SH-SY5Y (cell line): ENCODE data around the gene CRHR2.

Source experiments
- GATA2 ChIP-seq: IDR thresholded peaks from 2 replicates; pipeline ENCODE4 v1.6.1; 2011; ENCODE audit warnings: mild to moderate bottlenecking, low read depth, low read length
- GATA3 ChIP-seq: IDR thresholded peaks from 2 replicates; pipeline ENCODE4 v1.6.1; 2011; ENCODE audit warnings: low read depth, mild to moderate bottlenecking, low read length, moderate library complexity

DNA sequence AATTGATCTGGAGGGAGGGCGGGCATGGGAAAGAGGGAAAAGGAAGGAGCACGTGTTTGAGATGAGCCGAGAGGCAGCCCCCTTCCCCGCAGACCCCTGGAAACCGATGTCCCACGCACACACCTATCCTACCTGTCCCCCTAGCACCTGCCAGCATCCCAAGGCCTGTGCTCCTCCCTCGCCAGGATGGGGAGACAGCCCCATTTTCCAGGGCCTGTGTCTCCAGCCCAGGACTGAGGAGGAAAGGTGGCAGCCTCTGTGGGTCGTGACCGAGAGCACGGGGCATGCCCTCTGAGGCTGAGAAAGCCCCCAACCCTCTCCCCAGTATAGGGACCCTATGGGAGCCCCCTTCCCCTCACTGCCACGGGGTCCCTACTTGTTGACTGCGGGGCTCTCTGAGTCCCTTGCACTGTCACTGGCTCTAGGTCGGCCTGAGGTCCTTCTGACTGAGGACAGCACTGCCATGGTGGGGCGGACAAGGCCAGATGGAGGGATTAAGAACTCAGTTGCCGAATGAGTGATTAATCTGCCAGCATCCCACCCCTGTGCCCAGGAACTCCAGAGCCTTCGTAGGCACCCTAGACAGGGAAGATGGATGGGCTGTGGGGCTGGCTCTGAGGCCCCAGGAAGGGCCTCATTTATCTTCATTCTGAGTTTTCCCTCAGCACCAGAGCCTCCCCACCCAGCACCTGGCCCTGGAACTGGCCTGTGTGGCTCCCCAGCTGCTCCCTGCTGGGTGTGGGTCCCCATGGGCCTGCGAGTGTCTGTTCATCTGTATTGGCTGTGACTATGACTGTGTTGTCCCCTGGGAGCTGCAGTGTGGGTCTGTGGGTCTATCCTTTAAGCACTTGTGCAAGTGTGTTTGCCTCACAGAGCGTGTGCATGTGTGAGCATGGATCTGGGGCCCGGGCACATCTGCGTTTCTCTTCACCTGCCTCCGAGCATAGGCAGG, 26.0 kb downstream of the CRHR2 start:
- TF ChIP-seq GATA3 (no peak), GATA2 (no peak)
